Measurements from ENCODE around the gene BOD1L1. TPM values are rescaled to one million over a fixed set of nuclear protein-coding genes. Genes with fewer than 3 reads are reported as not detected.

Gene BOD1L1
- total RNA-seq, 2 donors from 2014 or later = 16.2 to 20.0 TPM

DNA sequence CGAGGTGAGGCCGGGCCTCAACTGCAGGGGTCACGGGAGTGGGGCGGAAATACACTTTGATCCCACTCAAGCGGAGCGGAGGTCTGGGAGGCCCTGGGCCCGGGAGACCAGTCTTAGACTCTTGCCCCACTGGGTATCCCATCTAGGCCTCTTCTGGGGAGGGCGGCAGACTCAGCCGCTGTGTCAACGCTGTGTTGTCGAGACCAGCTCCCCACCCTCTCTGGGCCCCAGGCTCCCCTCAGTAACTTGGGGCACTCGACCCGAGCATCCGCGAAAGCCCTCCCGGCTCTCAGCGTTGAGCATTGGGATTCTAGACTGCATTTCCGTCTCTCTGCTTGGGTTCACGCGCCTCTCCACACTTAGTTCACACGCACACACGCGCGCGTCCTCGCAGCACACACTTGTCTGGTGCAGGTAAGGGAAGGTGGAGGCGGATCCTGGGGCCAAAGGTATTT, 84.9 kb downstream of the BOD1L1 start:
- Histone ChIP-seq H3K4me1 (peaks cover 0 to 61% of the 10 kb centered on the region in 2 donors), H3K36me3 (no peaks in the 10 kb centered on the region), H3K27me3 (peaks cover 83 to 90% of the 10 kb centered on the region in 2 donors), H3K27ac (no peak overlapping the region), H3K9me3 (no peaks in the 10 kb centered on the region), H3K4me3 (peak overlapping the region in 1 of 2 donors; percentile 25)
- no peak for TF ChIP-seq CTCF (IDR thresholded peaks at IDR 0.05)
- no peak for DNase-seq (ENCODE audit: low spot score)

DNA sequence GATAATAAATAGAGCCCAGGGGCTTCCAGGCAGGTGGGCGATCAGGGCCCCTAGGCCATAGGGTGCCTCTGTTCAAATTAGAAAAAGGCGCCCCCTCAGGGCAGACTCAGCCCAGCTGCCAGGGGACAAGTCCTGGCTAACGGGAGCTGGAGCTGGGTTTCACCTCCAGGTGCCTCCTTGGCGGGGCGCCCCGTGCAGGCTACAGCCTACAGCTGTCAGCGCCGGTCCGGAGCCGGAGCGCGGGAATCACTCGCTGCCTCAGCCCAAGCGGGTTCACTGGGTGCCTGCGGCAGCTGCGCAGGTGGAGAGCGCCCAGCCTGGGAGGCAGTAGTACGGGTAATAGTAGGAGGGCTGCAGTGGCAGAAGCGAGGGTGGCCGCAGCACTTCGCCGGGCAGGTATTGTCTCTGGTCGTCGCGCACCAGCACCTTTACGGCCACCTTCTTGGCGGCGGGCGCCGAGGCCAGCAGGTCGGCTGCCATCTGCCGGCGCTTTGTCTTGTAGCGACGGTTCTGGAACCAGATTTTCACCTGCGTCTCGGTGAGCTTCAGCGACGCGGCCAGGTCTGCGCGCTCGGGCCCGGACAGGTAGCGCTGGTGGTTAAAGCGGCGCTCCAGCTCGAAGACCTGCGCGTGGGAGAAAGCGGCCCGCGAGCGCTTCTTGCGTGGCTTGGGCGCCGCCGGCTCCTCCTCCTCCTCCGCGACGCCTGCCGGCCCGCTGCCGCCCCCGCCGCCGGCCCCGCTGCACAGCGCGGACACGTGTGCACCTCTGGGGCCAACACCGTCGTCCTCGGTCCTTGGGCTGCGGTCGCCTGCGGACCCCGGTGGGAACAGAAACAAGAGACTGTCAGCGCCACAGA, 85.6 kb downstream of the BOD1L1 start:
- Histone ChIP-seq H3K27ac (no peak overlapping the region), H3K4me1 (peaks cover 0 to 54% of the 10 kb centered on the region in 2 donors), H3K36me3 (no peaks in the 10 kb centered on the region), H3K27me3 (peaks cover 89 to 90% of the 10 kb centered on the region in 2 donors), H3K9me3 (no peaks in the 10 kb centered on the region), H3K4me3 (peak overlapping the region in 1 of 2 donors; percentile 25)
- DNase-seq (ENCODE audit: low spot score) = no peak
- TF ChIP-seq CTCF (IDR thresholded peaks at IDR 0.05) = peak in 1 of 2 donors; percentile 55

DNA sequence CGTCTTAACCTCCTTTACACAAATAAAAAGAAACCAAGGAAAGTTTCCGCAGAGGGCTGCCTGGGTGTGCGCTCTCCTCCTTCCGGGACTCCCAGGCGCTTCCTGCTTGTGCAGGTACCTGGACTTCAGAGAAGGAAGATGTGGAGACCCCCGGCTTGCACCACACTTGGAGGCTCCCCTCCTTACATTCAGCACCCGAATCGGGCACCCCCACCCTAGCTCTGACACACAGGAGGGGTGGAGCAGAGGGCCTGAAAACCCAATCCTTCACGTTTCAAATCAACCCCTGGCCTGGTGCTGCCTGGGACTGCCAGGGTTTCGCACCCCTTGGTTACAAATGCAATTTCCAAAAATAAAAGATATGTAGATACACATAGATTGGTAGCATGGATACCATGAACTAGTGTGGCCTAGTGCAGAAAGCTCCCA, 86.3 kb downstream of the BOD1L1 start:
- Histone ChIP-seq H3K36me3 (no peaks in the 10 kb centered on the region), H3K4me3 (no peak overlapping the region), H3K27ac (no peak overlapping the region), H3K4me1 (peaks cover 0 to 52% of the 10 kb centered on the region in 2 donors), H3K9me3 (no peaks in the 10 kb centered on the region), H3K27me3 (peaks cover 85 to 89% of the 10 kb centered on the region in 2 donors)
- no peak for DNase-seq (ENCODE audit: low spot score)
- TF ChIP-seq CTCF (IDR thresholded peaks at IDR 0.05) = no peak

DNA sequence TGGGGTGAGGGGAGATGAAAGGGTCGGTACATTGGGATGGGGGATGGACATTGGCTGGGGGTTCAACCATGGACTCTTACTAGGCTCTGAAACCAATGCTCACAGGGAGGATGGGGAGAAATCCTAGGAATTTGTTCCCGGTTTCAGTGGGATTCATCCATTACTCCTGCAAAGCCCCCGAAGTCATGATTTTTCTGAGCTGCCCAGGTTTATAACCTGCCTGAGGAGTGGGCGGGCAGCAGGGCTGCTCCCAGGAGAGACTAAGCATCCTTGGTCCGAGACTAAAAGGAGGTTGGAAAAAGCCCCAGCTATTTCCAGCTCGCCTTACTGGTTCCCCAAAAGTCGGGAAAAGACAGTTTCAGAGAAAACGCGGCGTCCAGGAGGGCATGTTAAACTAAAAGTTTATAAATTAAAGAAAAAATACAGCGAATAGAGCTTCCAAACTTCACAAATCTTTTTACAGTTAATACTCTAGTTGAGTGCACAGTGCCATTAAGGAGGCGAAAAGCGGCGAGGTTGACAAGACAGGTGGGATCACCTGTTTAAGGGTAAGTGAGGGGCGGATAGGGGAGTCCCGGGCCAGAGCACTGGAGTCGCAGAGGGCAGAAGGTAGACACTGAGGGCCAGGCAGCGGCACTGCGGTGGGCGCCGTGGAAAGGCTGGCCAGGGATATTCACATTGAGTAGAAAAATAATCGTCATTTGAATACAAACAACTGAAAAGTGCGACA, 86.9 kb downstream of the BOD1L1 start:
- H3K4me3 ChIP-seq = no peak overlapping the region
- DNase-seq (ENCODE audit: low spot score) = no peak
- no peaks in the 10 kb centered on the region for H3K36me3 ChIP-seq
- H3K27ac ChIP-seq = no peak overlapping the region
- H3K9me3 ChIP-seq = no peaks in the 10 kb centered on the region
- H3K4me1 ChIP-seq = peaks cover 0 to 56% of the 10 kb centered on the region in 2 donors
- peaks cover 83 to 89% of the 10 kb centered on the region in 2 donors for H3K27me3 ChIP-seq
- TF ChIP-seq CTCF (IDR thresholded peaks at IDR 0.05) = no peak

DNA sequence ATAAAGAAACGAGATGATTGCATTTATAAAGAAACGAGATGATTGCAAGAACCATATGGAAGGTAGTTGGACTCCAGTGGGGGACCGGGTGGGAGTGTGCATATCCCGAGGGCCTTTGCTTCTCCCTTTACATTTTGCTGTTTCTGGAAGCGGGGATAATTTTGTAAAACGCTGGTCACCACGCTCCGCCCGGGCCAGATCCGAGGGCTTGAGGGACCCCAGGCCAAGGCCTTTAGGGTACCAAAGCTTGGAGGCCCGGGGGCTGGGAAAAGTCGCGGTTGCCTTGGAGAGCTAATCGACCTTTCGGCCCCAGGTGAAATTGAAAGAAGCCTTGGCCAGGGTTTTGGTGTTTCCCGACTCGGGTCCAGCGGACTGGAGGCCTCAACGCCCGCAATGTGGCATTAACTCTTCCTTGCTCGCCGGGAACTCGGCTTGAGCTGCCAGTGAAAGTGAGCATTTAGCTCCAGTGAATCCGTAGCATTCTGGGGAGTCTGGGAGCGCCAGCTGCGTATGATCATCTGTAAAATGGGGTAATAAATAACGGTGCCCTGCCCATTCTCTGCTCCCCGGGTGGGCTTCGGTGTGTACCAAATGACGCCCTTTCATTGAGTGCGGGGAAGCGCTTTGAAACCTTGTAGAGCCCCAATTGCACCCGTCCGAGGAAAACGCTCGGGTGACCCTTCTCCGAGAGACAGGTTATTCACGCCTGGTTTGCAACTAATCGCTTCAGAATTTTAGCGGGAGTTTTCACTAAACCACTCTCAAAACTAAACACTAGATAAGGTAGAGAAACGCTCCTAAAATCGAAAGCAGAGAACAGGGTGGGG, 87.7 kb downstream of the BOD1L1 start:
- Histone ChIP-seq H3K36me3 (no peaks in the 10 kb centered on the region), H3K9me3 (no peaks in the 10 kb centered on the region), H3K4me1 (peaks cover 0 to 52% of the 10 kb centered on the region in 2 donors), H3K27ac (no peak overlapping the region), H3K27me3 (peaks cover 80 to 92% of the 10 kb centered on the region in 2 donors), H3K4me3 (no peak overlapping the region)
- DNase-seq (ENCODE audit: low spot score) = no peak
- TF ChIP-seq CTCF (IDR thresholded peaks at IDR 0.05) = no peak

Measured in right atrium auricular region (tissue), 2 donors.